GM19397 (cell line): ENCODE data around the gene SRGAP3.

Experiments used
- ATAC-seq: cut with Tn5 transposase; IDR thresholded peaks from one replicate; pipeline ENCODE4 v1.9.1; 2021; ENCODE audit warnings: mild to moderate bottlenecking, moderate library complexity; ENCODE audit not compliant: unreplicated experiment

SRGAP3 gene

DNA sequence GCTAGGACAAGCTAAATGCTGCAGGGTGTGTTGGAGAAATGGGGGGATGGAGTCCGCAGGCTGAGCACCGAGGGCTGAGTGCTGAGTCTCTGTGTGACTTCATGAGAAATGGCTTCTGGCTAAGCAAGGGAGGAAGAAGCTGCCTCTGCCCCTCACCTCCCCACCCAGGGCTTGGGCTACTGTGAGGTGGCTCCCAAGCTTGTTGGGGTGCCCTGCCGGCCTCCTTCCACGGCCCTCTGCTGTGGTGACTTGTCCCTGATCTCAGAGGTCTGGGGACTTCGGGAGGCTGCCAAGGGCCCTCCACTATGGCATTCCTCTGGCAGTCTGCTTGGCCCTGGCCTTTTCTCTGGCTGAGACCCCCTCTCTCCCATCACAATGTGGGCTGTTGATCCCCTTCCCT is 256.1 kb downstream of the SRGAP3 start:
- ATAC-seq = no peak

DNA sequence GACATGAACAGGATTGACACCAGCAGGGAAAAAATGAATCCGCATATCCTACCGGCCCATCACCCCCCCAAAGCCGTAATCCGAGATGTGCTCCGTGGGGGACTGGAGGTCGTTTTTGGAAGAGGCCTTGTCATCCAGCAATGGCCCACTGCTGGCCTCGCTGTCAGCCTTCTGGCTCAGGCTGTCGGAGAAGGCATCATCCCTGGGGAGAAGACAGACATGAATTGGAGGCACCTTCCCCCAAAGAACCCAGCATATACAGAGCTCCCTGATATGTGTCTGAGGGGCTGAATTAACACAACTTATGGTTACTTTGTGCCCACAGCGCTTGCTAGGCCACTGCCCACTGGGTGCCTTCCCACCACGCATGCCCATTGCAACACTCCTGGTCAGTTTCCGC is 256.6 kb downstream of the SRGAP3 start:
- no peak for ATAC-seq

DNA sequence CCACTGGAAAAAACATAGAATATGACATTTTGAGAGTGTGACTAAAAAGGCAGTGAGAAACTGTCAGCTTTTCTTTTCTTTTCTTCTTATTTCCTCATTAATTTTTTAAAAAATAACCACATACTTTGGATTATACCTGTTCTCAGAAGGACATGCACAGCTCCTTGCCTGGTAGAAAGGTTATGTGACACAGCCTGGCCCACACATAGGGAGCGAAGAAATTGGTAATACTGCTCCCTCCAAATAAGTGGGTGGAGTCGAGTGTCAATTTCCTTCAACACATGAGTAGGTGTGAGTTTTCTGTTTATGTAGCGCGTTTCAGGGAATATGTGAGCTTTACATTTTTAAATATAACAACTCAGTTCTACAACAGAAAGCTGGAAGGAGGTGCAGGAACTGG is 257.2 kb downstream of the SRGAP3 start:
- no peak for ATAC-seq

DNA sequence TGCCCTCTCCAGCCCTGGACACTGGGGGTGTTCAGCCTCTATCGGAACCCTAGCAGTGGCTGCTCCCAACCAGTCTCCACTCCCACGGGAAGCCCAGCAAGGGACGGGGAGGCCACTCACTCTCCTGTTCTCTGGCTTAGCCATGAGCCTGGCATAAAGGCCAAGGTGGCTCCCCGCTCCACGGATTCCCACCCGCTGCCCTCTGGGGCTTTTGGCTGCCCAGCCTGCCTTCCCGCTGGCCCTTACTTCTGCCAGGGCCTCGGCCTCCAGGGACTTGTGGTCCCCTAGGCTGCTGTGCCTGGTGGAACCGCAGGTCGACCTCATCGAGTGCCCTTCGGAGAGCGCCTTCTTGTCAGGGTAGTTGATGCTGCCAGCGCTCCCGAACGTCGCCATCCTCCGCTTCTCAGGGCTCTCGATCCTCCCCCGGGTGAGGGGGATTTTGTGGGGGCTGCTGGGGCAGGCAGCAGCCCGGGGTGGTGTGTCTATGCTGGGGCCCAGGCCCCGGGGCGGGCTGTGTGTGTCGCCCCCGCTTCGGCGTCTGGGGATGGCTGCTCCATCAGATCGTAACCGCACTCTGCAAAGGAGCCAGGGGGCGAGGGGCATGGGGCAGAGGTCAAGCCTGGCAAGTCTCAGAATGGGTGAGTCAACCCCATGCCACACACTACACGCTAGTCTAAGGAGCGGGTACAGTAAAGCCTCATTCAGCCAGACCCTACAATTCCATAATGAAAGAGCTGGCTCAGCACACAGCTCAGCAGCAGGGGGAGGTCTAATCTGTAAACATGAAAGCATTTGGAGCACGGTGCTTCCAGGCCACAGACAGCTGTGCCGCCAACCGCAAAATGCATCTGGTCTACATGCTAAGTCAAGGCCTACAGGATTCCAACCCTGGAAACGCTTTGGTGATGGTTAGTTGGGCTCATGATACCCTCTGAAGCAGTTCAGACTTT is 258.9 kb downstream of the SRGAP3 start:
- ATAC-seq = no peak

DNA sequence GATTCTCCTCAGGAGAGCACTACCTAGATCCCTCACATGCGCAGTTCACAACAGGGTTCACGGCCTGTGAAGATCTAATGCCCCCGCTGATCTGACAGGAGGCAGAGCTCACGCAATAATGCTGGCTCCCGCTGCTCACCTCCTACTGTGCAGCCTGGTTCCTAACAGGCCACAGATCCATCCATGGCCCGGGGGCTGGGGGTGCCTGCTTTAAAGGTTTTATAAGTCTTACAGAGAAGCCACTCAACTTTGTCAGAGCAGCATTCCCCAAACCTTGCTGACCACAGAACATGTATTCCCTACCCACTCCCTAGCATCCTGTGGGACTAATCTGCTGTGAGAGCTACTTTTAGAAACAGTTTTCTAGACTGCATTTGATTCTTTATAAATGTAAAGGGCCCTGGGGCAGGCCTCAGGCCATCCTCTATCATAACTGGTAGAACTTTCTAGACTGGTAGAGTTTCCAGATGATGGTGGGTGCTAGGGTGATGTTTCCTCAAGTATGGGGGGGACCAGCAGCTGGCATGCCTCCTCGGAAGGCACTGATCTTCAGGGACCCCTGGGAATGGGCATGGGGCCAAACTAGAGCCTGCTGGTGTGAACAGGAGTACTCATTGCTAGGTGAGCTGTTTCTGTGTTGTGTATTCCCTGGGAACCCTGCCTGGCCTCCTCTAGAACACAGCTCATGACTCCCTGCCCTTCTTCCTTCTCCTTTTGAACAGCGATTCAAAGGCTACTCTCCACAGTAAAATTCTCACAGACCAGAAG is 260.5 kb downstream of the SRGAP3 start:
- ATAC-seq = no peak

DNA sequence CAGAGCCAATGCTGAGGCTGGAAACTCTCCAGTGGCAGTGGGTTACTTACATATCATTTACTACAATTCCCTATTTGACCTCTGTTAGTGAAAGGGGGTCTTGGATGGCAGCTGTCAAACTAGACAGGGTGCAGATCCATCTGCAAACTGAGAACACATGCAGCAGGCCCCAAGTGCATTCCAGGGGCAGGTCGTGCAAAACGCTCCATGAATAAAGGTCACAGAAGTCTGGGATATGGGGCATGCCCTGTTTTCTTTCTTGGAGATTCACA is 261.1 kb downstream of the SRGAP3 start:
- no peak for ATAC-seq

DNA sequence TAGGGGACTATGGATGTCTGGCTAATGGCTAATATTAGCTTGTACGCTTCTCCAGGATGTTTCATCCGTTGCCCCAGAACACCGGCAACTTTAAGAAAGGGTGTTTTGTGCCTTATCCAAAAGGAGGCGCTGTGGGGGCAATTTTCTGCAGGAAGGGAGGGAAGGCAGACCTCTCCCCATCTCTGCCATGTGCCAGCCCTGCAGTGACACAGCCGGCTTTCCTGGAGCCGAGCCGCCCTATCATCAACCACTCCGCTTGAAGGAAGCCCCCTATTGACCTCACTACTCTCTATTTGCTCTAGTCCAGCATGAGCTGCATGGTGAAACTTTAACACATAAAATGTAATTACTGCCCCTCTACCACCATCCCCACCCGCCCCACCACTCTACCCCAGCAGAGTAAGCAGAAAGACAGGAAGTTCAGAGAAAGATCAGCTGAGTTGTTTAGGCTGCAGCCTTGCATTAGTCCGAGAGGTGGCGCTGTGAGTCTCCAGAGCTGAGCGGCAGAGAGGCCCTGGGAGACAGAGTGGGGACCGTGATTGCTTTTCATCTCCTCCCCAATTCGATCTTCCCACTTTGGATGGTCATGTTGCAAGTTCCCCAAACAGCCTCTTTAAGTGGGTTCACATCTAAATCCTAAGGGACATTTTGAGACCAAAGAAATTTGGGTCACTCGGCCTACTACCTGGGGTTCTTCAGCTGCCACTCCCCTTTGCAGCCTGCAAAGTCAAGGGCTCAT is 261.6 kb downstream of the SRGAP3 start:
- no peak for ATAC-seq

DNA sequence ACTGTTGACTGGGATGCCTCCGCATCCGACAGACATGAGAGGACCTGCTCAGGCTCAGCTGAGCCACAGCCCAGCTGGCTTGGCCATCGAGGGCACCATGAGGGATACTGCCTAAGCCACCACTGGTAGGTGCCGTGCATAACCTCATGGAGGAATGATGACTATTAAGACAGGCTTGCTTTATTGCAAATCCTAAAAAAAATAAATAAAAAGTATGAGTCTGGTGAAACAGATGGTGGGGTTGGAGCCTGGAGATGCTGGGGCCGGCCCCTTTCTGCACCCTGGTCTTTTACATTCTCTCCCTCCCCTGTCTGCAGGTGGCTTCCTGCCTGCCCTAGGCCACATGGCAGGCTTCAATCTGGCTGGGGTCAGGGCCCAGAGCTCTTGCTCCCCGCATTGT is 262.2 kb downstream of the SRGAP3 start:
- no peak for ATAC-seq

DNA sequence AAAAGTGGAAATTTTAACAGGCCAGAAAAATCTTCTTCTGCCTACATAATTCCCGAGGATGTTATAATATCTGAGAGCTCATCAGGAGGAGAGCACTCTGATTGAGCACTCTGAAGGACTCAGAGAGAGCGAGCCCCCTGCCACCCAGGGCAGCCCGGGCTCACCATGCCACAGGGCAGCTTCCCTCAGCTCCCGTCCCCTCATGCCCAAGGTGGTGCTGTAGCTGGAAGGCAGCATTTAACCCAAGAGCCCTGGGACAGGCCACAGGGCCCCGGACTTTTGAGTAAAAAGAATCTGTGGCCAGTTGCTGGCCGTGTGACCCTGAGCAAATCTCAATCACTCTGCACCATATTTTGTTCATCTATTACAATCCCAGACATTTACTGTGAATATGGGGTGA is 262.7 kb downstream of the SRGAP3 start:
- no peak for ATAC-seq

DNA sequence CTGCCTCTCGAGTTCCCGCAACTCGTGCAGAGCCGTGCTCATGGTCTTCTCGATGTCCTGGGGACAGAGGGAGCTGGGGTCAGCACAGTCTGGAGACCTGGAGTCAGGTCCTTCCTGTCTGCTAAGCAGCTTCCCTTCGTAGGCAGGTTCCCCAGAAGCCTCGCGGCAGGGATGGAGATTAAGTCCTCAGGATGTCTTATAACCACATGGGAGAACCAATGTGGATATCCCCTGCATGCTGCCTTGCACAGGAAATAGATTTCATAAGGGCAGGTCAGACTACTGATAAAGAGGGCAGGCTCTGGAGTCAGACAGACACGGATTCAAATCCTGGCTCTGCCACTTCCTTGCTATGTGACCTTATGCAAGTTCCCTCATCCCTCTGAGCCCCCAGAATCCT is 263.6 kb downstream of the SRGAP3 start:
- ATAC-seq = no peak

DNA sequence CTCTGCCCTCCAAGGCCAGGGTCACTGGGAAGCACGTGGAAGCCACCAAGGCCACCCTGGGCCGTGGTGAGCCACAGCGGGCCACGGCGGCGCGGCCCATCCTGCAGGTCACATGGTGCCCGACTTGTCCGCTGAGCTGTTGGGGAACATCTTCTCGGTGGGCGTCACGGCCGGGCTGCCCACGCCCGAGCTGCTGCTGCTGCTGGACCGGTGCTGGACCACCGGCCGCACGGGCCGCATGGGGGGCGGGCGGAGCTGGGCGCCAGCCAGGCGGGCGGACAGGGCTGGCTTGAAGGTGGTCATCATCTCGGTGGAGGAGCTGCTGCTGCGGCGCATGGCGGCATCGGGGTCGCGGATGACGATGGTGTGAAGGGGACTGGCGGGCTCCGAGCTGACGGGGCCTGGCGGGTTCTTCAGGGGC is 264.0 kb downstream of the SRGAP3 start:
- ATAC-seq = no peak

DNA sequence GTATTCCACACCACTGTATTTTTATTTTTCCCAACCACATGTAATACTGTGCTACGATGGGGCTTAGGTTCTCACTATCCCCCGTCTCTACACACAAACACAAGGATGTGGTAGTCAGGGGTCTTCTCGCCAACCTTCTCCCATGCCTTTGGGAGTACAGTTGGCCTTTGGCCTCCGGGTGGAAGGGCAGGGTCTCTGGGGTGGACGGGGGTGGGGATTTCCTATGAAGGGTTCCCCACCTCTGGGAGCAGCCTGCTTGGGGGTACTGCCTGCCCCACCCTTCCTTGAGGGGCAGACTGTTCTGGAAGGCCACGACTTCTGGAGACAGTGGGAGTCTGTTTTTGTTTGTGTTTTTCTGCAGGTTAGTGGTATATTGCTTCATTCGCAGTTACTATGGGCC is 264.9 kb downstream of the SRGAP3 start:
- no peak for ATAC-seq

DNA sequence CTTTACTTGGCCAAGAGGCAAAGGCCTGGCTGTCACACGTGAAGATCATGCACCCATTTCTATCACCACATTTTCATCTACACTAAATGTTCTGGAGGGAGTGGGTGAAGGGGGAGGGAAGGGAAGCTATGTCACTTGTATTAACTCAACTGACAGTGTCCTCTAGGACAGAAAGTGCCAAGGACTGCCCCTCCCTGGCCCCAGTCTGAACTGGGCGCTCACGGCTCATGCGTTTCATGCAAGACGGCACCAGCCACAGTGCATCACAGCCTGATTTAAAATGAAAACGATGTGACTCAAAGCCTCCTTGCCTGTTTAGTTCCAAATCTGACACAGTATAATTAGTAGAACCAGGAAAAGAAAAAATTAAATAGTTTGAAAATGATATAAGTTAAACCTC is 265.4 kb downstream of the SRGAP3 start:
- ATAC-seq = no peak

DNA sequence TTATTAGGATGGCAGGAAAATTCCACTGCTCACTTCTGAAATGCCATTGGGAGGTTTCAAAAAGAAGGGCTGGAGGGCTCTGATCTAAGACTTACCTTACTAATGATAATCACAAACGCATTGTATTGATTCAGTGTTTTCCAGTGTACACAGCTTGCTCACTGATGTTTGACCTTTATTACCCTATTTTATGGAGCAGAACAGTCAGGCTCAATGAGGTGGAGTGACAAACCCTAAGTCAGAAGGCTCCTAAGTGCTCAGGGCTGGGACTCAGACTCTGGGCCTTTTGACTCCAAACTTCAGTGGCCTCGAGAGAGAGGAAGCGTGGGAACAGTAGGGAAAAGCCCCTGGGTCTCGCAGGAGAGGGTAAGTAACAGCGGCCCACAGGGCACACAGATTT is 265.9 kb downstream of the SRGAP3 start:
- no peak for ATAC-seq

DNA sequence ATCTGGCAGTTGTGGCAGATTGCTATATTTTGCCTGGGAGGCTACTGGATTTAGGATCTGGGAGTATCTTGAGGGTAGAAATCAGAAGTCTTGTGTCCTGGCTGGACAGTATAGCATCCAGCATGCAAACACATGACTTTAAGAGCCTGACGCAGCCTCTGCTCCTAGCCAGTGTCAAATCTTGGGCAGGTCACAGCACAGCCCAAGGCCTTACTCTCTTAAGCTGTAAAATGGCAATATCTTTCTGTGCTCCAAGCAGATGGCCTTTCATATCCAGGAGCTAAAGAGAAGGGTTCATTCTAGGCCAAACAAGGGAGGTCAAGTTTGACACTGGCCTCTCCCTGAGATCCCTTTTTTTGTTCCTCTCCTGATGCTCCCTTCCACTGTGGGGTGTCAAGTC is 266.4 kb downstream of the SRGAP3 start:
- ATAC-seq = no peak

DNA sequence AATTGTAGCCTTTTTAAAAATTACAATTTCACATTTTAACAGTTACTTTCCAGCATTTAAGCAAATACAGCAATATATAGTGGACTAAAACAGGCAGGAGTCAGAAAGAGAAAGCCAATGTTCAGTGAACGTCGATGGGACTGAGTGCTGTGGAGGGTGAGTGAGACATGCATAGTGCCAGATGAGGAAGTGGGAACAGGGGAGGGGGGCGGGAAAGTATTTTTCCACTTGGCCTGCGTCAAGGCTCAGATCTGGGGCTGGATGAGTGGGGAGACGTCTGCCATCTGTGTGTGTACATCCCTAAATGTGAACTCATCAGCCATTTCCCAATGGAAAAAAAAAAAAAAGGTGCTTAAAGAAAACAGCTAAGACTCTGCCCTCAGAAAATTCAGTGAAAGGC is 266.9 kb downstream of the SRGAP3 start:
- no peak for ATAC-seq

DNA sequence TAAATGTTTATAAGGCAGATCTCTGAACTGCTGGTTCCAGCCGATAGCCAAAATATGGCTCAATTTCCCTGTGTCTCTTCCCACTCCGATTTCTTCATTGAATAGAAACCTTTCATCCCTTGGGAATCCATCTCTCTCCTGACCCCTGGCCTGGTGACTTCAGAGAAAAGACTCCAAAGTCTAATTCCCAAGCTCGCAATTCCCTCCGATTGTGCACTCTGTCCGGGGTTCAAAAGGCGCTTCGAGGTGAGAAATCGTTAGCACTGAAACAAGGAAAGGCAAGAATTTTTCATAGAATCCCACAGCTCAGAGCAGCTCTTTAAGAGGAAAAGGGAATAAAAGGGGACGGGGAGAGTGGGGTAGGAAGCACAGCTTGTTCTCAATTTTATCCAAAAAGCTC is 267.7 kb downstream of the SRGAP3 start:
- no peak for ATAC-seq

DNA sequence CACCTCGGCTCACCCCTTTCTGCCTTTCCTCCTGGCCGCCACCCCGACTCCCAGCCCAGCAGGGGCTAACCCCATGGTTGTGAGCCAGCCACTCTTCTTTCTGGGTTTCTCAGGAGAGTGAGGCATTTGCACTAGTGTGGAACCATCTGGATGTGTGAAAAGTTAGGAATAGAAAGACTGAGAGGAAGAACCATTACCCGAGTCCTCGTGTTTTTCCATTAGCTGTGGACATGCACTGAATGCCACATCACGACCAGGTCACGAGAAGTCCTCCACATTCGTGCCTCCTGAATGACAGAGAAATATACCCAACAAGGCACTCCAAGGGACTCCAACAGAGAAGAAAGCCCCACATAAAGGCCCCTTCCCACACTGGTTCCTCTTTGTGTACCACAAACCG is 268.1 kb downstream of the SRGAP3 start:
- ATAC-seq = no peak

DNA sequence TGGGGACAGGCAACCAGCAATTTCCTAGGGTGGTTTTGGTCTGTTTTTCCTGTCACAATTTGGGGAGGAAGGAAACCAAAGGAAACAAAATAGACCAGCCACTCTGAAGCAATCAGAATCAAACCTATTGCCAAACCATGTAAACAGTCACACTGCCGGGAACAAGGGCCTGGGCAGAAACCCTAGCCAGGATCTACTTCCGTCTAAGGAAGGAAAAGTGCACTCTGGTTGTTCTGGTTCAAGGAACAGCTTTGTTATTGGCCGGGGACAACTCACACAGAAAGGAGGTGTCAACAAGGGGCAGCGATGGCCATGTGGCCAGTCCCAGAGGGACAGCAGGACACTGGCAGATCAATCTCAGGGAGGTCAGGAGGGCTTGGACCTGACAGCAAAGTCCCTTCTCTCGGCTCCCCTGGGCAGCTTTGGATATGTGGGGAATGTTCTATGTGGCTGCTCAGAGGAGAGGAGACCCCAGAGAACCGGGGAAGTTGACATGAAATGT is 268.6 kb downstream of the SRGAP3 start:
- no peak for ATAC-seq

DNA sequence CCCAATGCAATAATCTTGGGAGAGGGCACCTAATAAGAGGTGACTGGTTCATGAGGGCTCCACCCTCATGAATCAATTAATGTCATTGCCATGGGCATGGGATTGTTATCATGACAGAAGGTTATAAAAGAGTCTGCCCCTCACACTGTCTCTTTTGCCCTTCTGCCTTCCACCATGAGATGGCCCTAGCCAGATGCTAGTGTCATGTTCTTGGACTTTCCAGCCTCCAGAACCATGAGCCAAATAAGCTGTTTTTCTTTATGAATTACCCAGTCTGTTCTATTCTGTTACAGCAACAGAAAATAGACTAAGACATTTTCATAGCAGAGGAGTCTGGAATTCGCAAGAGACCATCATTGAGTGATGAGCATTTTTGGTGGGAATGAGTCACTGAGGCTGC is 270.2 kb downstream of the SRGAP3 start:
- no peak for ATAC-seq

DNA sequence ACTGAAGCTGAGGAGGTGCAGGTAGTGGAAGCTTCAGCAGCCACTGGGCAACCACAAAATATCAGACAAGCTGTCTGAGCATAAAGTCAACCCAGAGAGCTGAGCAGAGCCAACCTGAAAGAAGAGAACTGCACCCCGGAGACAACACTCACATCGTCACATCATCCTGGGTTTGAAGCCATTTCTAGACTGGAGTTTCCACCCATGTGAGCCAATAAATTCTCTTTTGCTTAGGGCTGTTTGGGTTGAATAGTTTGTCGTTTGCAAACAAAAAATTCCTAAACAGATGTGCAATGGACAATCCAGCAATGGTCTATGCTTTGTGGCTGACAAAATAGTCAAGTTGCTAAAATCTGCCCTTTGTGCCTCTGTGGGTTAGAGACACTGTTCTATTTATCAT is 270.9 kb downstream of the SRGAP3 start:
- no peak for ATAC-seq
